ENCODE results near the gene MAP2K7.

Gene MAP2K7

DNA sequence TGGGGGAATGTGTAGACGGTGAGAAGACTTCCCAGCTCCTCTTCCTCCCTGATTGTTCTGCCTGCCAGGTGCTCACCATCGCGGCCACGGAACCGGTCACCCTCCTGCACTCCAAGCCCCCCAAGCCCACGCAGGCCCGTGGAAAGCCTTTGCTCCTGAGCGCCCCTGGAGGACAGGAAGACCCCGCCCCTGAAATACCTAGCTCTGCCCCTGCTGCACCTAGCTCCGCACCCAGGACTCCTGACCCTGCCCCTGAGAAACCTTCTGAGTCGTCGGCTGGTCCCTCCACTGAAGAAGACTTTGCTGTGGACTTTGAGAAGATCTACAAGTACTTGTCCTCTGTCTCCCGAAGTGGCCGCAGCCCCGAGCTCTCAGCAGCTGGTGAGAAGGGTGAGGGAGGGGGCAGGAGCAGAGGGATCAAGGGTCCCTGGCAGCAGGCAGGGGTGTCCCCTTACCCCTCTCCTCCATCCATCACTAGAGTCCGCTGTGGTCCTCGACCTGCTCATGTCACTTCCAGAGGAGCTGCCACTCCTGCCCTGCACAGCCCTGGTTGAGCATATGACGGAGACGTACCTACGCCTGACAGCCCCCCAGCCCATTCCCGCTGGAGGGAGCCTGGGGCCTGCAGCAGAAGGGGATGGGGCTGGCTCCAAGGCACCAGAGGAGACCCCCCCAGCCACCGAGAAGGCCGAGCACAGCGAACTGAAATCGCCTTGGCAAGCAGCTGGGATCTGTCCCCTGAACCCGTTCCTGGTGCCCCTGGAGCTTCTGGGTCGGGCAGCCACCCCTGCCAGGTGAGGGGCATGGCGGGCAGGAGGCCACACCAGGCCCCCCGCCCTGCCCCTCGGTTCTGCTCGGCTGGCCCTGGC is 18.5 kb downstream of the MAP2K7 start:
- TF ChIP-seq CREB1 (IDR thresholded peaks at IDR 0.05; ENCODE audit: low read depth): no peak
- TF ChIP-seq, protein P1, sequence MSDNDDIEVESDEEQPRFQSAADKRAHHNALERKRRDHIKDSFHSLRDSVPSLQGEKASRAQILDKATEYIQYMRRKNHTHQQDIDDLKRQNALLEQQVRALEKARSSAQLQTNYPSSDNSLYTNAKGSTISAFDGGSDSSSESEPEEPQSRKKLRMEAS (IDR thresholded peaks at IDR 0.05): no peak
- TF ChIP-seq, protein P2, sequence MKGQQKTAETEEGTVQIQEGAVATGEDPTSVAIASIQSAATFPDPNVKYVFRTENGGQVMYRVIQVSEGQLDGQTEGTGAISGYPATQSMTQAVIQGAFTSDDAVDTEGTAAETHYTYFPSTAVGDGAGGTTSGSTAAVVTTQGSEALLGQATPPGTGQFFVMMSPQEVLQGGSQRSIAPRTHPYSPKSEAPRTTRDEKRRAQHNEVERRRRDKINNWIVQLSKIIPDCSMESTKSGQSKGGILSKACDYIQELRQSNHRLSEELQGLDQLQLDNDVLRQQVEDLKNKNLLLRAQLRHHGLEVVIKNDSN (IDR thresholded peaks at IDR 0.05): no peak
- no peak for TF ChIP-seq EGR1 (IDR thresholded peaks at IDR 0.05)
- no peak for TF ChIP-seq CEBPB (IDR thresholded peaks at IDR 0.05)
- no peak for TF ChIP-seq RAD21 (IDR thresholded peaks at IDR 0.05; ENCODE audit: low read depth)

DNA sequence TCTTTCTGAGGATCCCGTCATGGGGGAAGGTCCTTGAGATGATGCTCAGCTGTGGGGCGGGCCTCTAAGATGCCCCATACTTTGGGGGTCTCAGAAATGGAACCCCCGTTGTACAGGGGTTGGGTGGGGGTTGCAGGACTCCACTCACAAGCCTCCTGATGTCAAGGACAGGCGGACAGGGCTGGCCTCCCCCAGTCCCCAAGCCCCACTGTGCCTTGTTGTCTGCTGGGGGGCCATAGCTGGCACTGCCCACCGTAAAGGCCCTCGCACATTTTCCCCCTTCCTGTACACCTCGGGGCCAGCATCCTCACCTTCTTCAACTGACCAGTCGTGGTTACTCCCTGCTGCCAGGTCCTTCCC is 19.1 kb downstream of the MAP2K7 start:
- TF ChIP-seq NFIC (IDR thresholded peaks at IDR 0.05): no peak
- no peak for TF ChIP-seq TCF12 (IDR thresholded peaks at IDR 0.05; ENCODE audit: low read depth)
- no peak for TF ChIP-seq ZBTB7A (IDR thresholded peaks at IDR 0.05; ENCODE audit: low read depth)
- TF ChIP-seq, protein P3, sequence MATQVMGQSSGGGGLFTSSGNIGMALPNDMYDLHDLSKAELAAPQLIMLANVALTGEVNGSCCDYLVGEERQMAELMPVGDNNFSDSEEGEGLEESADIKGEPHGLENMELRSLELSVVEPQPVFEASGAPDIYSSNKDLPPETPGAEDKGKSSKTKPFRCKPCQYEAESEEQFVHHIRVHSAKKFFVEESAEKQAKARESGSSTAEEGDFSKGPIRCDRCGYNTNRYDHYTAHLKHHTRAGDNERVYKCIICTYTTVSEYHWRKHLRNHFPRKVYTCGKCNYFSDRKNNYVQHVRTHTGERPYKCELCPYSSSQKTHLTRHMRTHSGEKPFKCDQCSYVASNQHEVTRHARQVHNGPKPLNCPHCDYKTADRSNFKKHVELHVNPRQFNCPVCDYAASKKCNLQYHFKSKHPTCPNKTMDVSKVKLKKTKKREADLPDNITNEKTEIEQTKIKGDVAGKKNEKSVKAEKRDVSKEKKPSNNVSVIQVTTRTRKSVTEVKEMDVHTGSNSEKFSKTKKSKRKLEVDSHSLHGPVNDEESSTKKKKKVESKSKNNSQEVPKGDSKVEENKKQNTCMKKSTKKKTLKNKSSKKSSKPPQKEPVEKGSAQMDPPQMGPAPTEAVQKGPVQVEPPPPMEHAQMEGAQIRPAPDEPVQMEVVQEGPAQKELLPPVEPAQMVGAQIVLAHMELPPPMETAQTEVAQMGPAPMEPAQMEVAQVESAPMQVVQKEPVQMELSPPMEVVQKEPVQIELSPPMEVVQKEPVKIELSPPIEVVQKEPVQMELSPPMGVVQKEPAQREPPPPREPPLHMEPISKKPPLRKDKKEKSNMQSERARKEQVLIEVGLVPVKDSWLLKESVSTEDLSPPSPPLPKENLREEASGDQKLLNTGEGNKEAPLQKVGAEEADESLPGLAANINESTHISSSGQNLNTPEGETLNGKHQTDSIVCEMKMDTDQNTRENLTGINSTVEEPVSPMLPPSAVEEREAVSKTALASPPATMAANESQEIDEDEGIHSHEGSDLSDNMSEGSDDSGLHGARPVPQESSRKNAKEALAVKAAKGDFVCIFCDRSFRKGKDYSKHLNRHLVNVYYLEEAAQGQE (IDR thresholded peaks at IDR 0.05; ENCODE audit: low read depth): no peak

DNA sequence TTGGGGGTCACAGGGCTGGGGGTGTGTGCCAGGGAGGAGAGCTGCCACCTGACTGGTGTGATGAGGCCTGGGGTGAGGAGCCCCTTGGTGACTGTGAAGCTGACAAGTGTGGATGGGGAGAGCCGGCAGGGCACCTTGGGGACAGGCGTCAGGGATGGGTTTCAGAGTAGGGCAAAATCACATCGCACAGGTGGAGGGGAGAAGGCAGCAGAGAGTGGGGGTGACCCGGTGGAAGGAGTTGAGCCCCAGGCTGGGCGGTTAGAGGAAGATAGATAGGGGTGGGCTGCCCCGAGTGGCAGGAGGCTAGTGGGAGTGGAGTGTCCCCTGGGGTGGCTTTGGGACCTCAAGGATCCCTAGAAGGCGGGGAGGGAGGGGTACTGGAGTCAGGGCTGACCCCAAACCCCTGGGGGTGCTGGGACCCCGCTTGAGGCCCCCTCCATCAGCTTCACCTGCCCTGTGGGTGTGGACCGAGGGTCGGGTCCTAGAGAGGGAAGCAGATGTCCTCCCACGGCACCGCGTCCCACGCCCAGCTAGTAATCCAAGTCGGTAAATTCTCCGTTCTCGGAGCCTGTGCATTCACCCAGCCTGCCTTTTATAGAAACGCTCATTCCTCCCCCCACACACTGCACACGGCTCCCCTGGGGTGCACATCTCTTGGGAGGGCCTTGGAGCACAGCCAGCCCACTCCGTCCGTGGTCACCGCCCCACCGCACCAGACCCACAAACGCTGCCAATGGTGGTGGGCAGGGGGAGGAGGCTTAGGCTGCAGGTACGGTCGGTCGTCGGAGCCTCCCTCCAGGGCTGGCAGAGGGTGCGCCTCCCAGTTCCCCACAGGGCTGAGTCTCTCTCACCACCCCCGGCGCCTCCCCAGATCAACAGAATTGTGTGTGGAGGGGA is 19.9 kb downstream of the MAP2K7 start:
- no peak for TF ChIP-seq TAF1 (IDR thresholded peaks at IDR 0.05; ENCODE audit: low read depth)

DNA sequence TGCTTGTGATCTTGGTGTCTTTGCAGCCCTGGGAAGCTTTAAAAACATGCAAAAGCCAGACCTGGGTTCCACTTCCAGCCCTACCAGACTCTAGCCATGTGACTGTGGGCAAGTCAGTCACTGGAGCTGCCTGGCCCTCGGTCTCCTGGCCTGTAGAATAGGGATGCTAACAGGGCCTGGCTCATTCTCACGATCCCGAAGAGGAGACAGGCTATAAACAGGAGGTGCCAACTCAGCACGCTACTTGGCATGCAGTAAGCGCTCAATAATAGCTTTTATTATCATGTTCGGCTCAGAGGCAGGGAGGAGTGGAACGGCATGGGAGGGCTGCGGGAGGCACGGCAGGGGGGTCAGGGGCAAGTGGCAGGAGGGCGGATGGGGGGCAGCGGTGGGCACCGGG is 20.6 kb downstream of the MAP2K7 start:
- no peak for TF ChIP-seq ZBTB7A (IDR thresholded peaks at IDR 0.05; ENCODE audit: low read depth)
- no peak for TF ChIP-seq YY1 (IDR thresholded peaks at IDR 0.05; ENCODE audit: low read depth)
- TF ChIP-seq NFIC (IDR thresholded peaks at IDR 0.05): no peak
- no peak for TF ChIP-seq FOXM1 (IDR thresholded peaks at IDR 0.05; ENCODE audit: borderline replicate concordance, low read depth)
- TF ChIP-seq TAF1 (IDR thresholded peaks at IDR 0.05; ENCODE audit: low read depth): no peak
- TF ChIP-seq EGR1 (IDR thresholded peaks at IDR 0.05): no peak
- no peak for TF ChIP-seq TEAD4 (IDR thresholded peaks at IDR 0.05)
- TF ChIP-seq TCF12 (IDR thresholded peaks at IDR 0.05; ENCODE audit: low read depth): no peak
- TF ChIP-seq RAD21 (IDR thresholded peaks at IDR 0.05; ENCODE audit: low read depth): no peak
- TF ChIP-seq CREB1 (IDR thresholded peaks at IDR 0.05; ENCODE audit: low read depth): no peak
- TF ChIP-seq, protein P3 (IDR thresholded peaks at IDR 0.05; ENCODE audit: low read depth): no peak
- TF ChIP-seq, protein P2 (IDR thresholded peaks at IDR 0.05): no peak
- TF ChIP-seq CEBPB (IDR thresholded peaks at IDR 0.05): no peak
- TF ChIP-seq, protein P1 (IDR thresholded peaks at IDR 0.05): no peak
- no peak for TF ChIP-seq EP300 (IDR thresholded peaks at IDR 0.05; ENCODE audit: borderline replicate concordance)

DNA sequence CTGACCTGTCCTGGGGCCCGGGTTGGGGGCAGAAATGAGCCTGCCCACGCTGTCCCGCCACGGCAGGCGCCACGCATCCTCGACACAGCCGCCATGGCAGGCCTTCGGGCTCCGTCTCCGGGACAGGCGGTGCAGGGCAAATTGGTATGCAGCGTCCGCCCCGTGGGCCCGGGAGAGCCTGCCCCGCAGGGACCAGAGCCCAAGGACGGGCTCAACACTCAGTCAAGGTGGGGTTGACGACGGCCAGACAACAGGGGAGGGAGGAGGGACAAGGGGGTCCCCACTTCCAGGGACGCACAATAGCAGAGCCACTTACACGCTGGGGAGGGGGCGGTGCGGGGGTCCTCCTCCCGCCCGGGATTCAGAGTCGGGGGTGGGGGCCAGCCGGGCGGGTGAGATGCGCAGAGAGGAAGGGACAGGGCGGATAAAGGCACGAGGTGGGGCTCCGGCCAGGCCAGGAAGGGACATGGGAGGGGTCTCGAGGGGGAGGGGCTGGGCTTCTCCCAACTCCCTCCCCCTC is 21.0 kb downstream of the MAP2K7 start:
- TF ChIP-seq TEAD4 (IDR thresholded peaks at IDR 0.05) (no peak), EGR1 (IDR thresholded peaks at IDR 0.05) (no peak), NFIC (IDR thresholded peaks at IDR 0.05) (no peak), TAF1 (IDR thresholded peaks at IDR 0.05; ENCODE audit: low read depth) (no peak), CEBPB (IDR thresholded peaks at IDR 0.05) (no peak), TCF12 (IDR thresholded peaks at IDR 0.05; ENCODE audit: low read depth) (no peak), RAD21 (IDR thresholded peaks at IDR 0.05; ENCODE audit: low read depth) (no peak), YY1 (IDR thresholded peaks at IDR 0.05; ENCODE audit: low read depth) (no peak), EP300 (IDR thresholded peaks at IDR 0.05; ENCODE audit: borderline replicate concordance) (no peak), FOXM1 (IDR thresholded peaks at IDR 0.05; ENCODE audit: borderline replicate concordance, low read depth) (no peak)
- TF ChIP-seq, protein P1 (IDR thresholded peaks at IDR 0.05): no peak
- TF ChIP-seq, protein P3 (IDR thresholded peaks at IDR 0.05; ENCODE audit: low read depth): no peak

All from Ishikawa (cell line).